ENCODE measurements around the gene ARPC2. TPM values are rescaled to one million over a fixed set of nuclear protein-coding genes. Genes with fewer than 3 reads are reported as not detected.
A peak's percentile ranks its signal among the peaks of the same experiment; 100 is the strongest.

The ARPC2 gene
- total and polyA plus RNA-seq, 10 of the 15 experiments (the other 5 are each of a cell fraction or from before 2014, with no cell fraction given), result 440 to 980 (median 709) TPM

- TF ChIP-seq ZBTB40 (IDR thresholded peaks at IDR 0.05; ENCODE audit: borderline replicate concordance), result no peak
- TF ChIP-seq CREM (IDR thresholded peaks at IDR 0.05; ENCODE audit: low read depth), result peak; percentile 30
- no peak for TF ChIP-seq CBX3 (IDR thresholded peaks at IDR 0.05; ENCODE audit: borderline replicate concordance, low read depth)
- 0 out of 2 replicates have a peak, but pooled peaks have one; percentile 16 for TF ChIP-seq TARDBP (IDR thresholded peaks at IDR 0.05; ENCODE audit: borderline replicate concordance)
- no peak for TF ChIP-seq CEBPB (IDR thresholded peaks at IDR 0.05; ENCODE audit: borderline replicate concordance in 1 of 2, low read depth in 2 of 2, low read length in 2 of 2)
- no peak for TF ChIP-seq ZNF274 (IDR thresholded peaks at IDR 0.05; ENCODE audit: insufficient read depth, insufficient read length)
- TF ChIP-seq SMAD5 (IDR thresholded peaks at IDR 0.05; ENCODE audit: low read depth), result 0 out of 2 replicates have a peak, but pooled peaks have one; percentile 39
- no peak for TF ChIP-seq PRDM15 (CRISPR knock-in tag; IDR thresholded peaks at IDR 0.05)
- peak; percentile 45 for TF ChIP-seq SP1 (IDR thresholded peaks at IDR 0.05; ENCODE audit: low read depth, low read length)
- no peak for TF ChIP-seq E2F4 (IDR thresholded peaks at IDR 0.05; ENCODE audit: low read depth, low read length)
- no peak for TF ChIP-seq PAX8 (IDR thresholded peaks at IDR 0.05)
- TF ChIP-seq ZBED1 (IDR thresholded peaks at IDR 0.05; ENCODE audit: borderline replicate concordance), result 0 out of 2 replicates have a peak, but pooled peaks have one; percentile 40
- no peak for TF ChIP-seq ZNF592 (IDR thresholded peaks at IDR 0.05)
Measured at GRCh38 chr2:218286570-218287459, 69.8 kb downstream of the ARPC2 start (continued).

Measured in GM12878 (cell line).